Esophagus (tissue), 2 donors: ENCODE results near the gene FAM236C. TPM values are rescaled to one million over a fixed set of nuclear protein-coding genes. Genes with fewer than 3 reads are reported as not detected.
"Not testable (repeated sequence)": the region's sequence is repeated elsewhere in the genome, so short reads cannot be mapped to it uniquely, and the experiment has no call there.

Experiments used
- H3K27ac ChIP-seq, 2 donors: one replicate each; pipeline ENCODE4 v1.5.1; 2013; ENCODE audit warnings: low read depth in 2 of 2, mild to moderate bottlenecking in 2 of 2, inconsistent platforms in 1 of 2, low read length in 1 of 2, moderate library complexity in 1 of 2
- H3K27me3 ChIP-seq, 2 donors: one replicate each; pipeline ENCODE4 v1.6.1; 2013; ENCODE audit warnings: low read length in 2 of 2, control low read depth in 1 of 2, mild to moderate bottlenecking in 1 of 2; ENCODE audit not compliant: insufficient read depth in 2 of 2, control insufficient read depth in 1 of 2
- H3K36me3 ChIP-seq, 2 donors: one replicate each; pipeline ENCODE4 v1.6.1; 2013; ENCODE audit warnings: low read length in 1 of 2; ENCODE audit not compliant: control insufficient read depth in 2 of 2, insufficient read depth in 2 of 2
- H3K4me1 ChIP-seq, 2 donors: one replicate each; pipeline ENCODE4 v1.6.1; 2013; ENCODE audit warnings: low read length in 1 of 2; ENCODE audit not compliant: control insufficient read depth in 2 of 2, insufficient read depth in 2 of 2
- H3K4me3 ChIP-seq, 2 donors: one replicate each; pipeline ENCODE4 v1.5.1; 2013; ENCODE audit warnings: low read length in 2 of 2, mild to moderate bottlenecking in 2 of 2, low read depth in 1 of 2, moderate library complexity in 1 of 2
- H3K9me3 ChIP-seq, 2 donors: one replicate each; pipeline ENCODE4 v1.6.1; 2013; ENCODE audit warnings: mild to moderate bottlenecking in 2 of 2, low read depth in 1 of 2, low read length in 1 of 2, moderate library complexity in 1 of 2; ENCODE audit not compliant: control insufficient read depth in 2 of 2, insufficient read depth in 1 of 2
- WGBS, 2 donors: extraction: QIAGEN DNeasy Blood & Tissue Kit; methylation state at CpG; one replicate each; pipeline ENCODE4 v1.1.7; 2013; 5-methylcytosine and 5-hydroxymethylcytosine counted together
- polyA plus RNA-seq, 2 donors: library from polyadenylated mRNA; stranded (reverse); fragments of 200-250 nt; gene quantifications; one replicate each; pipeline ENCODE4 v1.2.3, GENCODE V29; 2013
- donor health status: healthy with polysubstance abuse.
- donor health status: Bipolar disorder and iron deficiency.

Gene FAM236C
- polyA plus RNA-seq, 2 donors: not detected

GRCh38 chrX:72943819-72944169 lies 31.4 kb downstream of the FAM236C start, which contains the start of gene DMRTC1:
TSS of gene DMRTC1 (minus strand) at chrX:72943837. CDS start at chrX:72875694, 68,143 bp downstream.
- no CpG with 5 or more reads among the region's 15 CpGs for WGBS, 2 donors
- not testable (repeated sequence) for H3K36me3 ChIP-seq, H3K27ac ChIP-seq, H3K4me1 ChIP-seq, H3K4me3 ChIP-seq, H3K27me3 ChIP-seq, H3K9me3 ChIP-seq

- H3K36me3 ChIP-seq, H3K4me3 ChIP-seq, H3K27me3 ChIP-seq, H3K27ac ChIP-seq, H3K4me1 ChIP-seq, H3K9me3 ChIP-seq: not testable (repeated sequence)
- WGBS, 2 donors: no CpG with 5 or more reads among the region's 9 CpGs
Observed at GRCh38 chrX:72959971-72960370, 47.6 kb downstream of the FAM236C start.

Other genes with a start within 250 kb of the FAM236C start
- 1 to 10 TPM; 2.8 to 3.3 TPM for gene PHKA1, start 198.3 kb upstream of the FAM236C start, polyA plus RNA-seq
- gene DMRTC1B, start 135.7 kb upstream of the FAM236C start, polyA plus RNA-seq: under 1 TPM in 1 of 2 donors, not detected in 1; 0.11 TPM
- not detected for gene FAM236B, start 130.0 kb upstream of the FAM236C start, polyA plus RNA-seq
- gene FAM236D, start 104.4 kb upstream of the FAM236C start, polyA plus RNA-seq: not detected
- gene FAM236A, start 25.6 kb downstream of the FAM236C start, polyA plus RNA-seq: not detected
- gene DMRTC1, start 31.2 kb downstream of the FAM236C start, polyA plus RNA-seq: not detected
- gene PABPC1L2B, start 90.3 kb downstream of the FAM236C start, polyA plus RNA-seq: not detected
- not detected for gene PABPC1L2A, start 166.9 kb downstream of the FAM236C start, polyA plus RNA-seq